ENCODE measurements around the gene GULP1.

The GULP1 gene

GRCh38 chr2:188506843-188507242 lies 215.2 kb downstream of the GULP1 start:
- no peak for DNase-seq (ENCODE audit: low read depth in 1 of 2, low spot score in 1 of 2)
- Histone ChIP-seq H3K27ac (replicated peaks) (no peak overlapping the region), H3K27me3 (ENCODE audit: insufficient read depth, poor library complexity, severe bottlenecking) (no peaks in the 10 kb centered on the region), H3K4me3 (replicated peaks; ENCODE audit: insufficient read depth, low read length) (no peak overlapping the region)
- no peak for TF ChIP-seq REST (IDR thresholded peaks at IDR 0.05; ENCODE audit: insufficient replicate concordance, low read depth)
- TF ChIP-seq GABPA (IDR thresholded peaks at IDR 0.05; ENCODE audit: low read depth): no peak
- no peak for TF ChIP-seq SPI1 (IDR thresholded peaks at IDR 0.05; ENCODE audit: borderline replicate concordance, low read depth)
- TF ChIP-seq POLR2AphosphoS5 (IDR thresholded peaks at IDR 0.05; ENCODE audit: low read depth): no peak
- no peak for TF ChIP-seq CTCF (IDR thresholded peaks at IDR 0.05; ENCODE audit: insufficient read depth, low read length)

- TF ChIP-seq POLR2AphosphoS5 (IDR thresholded peaks at IDR 0.05; ENCODE audit: low read depth): no peak
- TF ChIP-seq SPI1 (IDR thresholded peaks at IDR 0.05; ENCODE audit: borderline replicate concordance, low read depth): no peak
- TF ChIP-seq CTCF (IDR thresholded peaks at IDR 0.05; ENCODE audit: insufficient read depth, low read length): no peak
- TF ChIP-seq REST (IDR thresholded peaks at IDR 0.05; ENCODE audit: insufficient replicate concordance, low read depth): no peak
- H3K27me3 ChIP-seq (ENCODE audit: insufficient read depth, poor library complexity, severe bottlenecking): no peaks in the 10 kb centered on the region
- DNase-seq (ENCODE audit: low read depth in 1 of 2, low spot score in 1 of 2): no peak
- no peak overlapping the region for H3K27ac ChIP-seq (replicated peaks)
- no peak overlapping the region for H3K4me3 ChIP-seq (replicated peaks; ENCODE audit: insufficient read depth, low read length)
These were observed 219.7 kb downstream of the GULP1 start for GRCh38 chr2:188511346-188511745.

- Histone ChIP-seq H3K27me3 (ENCODE audit: insufficient read depth, poor library complexity, severe bottlenecking) (no peaks in the 10 kb centered on the region), H3K4me3 (replicated peaks; ENCODE audit: insufficient read depth, low read length) (no peak overlapping the region), H3K27ac (replicated peaks) (no peak overlapping the region)
- no peak for TF ChIP-seq POLR2AphosphoS5 (IDR thresholded peaks at IDR 0.05; ENCODE audit: low read depth)
- TF ChIP-seq CTCF (IDR thresholded peaks at IDR 0.05; ENCODE audit: insufficient read depth, low read length): no peak
- no peak for TF ChIP-seq GABPA (IDR thresholded peaks at IDR 0.05; ENCODE audit: low read depth)
- no peak for TF ChIP-seq REST (IDR thresholded peaks at IDR 0.05; ENCODE audit: insufficient replicate concordance, low read depth)
- TF ChIP-seq SPI1 (IDR thresholded peaks at IDR 0.05; ENCODE audit: borderline replicate concordance, low read depth): no peak
- DNase-seq (ENCODE audit: low read depth in 1 of 2, low spot score in 1 of 2): no peak
These were observed 220.8 kb downstream of the GULP1 start for GRCh38 chr2:188512456-188512855.
